ENCODE data around the gene PITPNM1. TPM values are rescaled to one million over a fixed set of nuclear protein-coding genes. Genes with fewer than 3 reads are reported as not detected.
"Not testable (repeated sequence)": the region's sequence is repeated elsewhere in the genome, so short reads cannot be mapped to it uniquely, and the experiment has no call there.

PITPNM1 gene
- polyA plus RNA-seq, 1 donor from 2014 or later, result 25.8 TPM

DNA sequence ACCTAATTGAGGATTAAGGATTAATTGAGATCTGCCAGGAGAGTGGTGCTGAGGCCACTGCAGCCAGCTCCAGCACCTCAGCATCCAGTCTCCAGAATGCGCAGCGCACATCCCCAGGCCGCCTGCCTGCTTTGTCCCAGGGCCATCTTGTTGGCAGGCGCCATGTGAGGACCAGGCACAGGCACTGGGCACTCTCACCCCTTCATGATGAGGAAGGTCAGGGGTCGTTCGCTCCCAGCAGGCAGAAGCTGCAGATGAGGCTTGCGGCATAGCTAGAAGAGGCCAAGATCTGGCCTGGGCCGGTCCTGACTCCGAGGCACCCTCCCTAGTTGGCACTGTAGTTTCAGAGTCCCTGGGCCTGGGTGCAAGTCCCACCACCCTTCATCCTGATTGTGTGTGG, 11.6 kb upstream of the PITPNM1 start:
- Histone ChIP-seq H3K36me3 (ENCODE audit: insufficient read depth, low read length) (no peaks in the 10 kb centered on the region), H3K27me3 (ENCODE audit: insufficient read depth, low read depth, low read length) (no peaks in the 10 kb centered on the region), H4K20me1 (ENCODE audit: insufficient read depth) (no peaks in the 10 kb centered on the region), H3K9me2 (ENCODE audit: insufficient read depth, low read length) (no peaks in the 10 kb centered on the region), H3K79me2 (replicated peaks; ENCODE audit: insufficient read depth, low read length) (no peaks in the 10 kb centered on the region), H3K27ac (ENCODE audit: low read length) (no peak overlapping the region), H2AFZ (ENCODE audit: low read depth, low read length) (no peak overlapping the region), H3K9ac (ENCODE audit: low read length) (no peak overlapping the region), H3F3A (ENCODE audit: insufficient read depth, low read length, poor library complexity, severe bottlenecking) (no peaks in the 10 kb centered on the region), H3K4me3 (ENCODE audit: low read length) (no peak overlapping the region), H3K9me3 (ENCODE audit: low read length) (no peaks in the 10 kb centered on the region), H3K4me2 (ENCODE audit: low read length) (no peak overlapping the region)
- TF ChIP-seq POLR2AphosphoS5 (IDR thresholded peaks at IDR 0.05), result no peak
- TF ChIP-seq RAD21 (conservative IDR thresholded peaks at IDR 0.05), result no peak
- no peak for TF ChIP-seq MXI1 (conservative IDR thresholded peaks at IDR 0.05; ENCODE audit: poor library complexity, severe bottlenecking)

DNA sequence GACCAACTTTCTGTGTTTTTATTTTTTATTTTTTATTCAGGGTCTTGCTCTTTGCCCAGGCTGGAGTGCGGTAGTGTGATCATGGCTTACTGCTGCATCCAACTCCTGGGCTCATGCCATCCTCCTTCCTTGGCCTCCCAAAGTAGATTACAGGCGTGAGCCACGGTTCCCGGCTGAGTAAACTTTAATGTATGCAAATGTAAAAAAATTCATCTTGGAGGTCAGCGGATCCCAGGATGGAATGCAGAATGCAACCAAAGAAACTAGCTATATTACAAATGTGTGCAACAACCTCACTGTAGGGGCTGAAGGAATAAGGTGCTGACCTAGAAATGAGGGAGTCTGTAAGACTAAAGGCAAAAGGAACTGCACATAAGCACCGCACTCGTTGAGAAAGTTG, 9.0 kb upstream of the PITPNM1 start:
- H3K79me2 ChIP-seq (replicated peaks; ENCODE audit: insufficient read depth, low read length), result no peaks in the 10 kb centered on the region
- H3K9me3 ChIP-seq (ENCODE audit: low read length), result no peaks in the 10 kb centered on the region
- H3K36me3 ChIP-seq (ENCODE audit: insufficient read depth, low read length), result no peaks in the 10 kb centered on the region
- H3K4me3 ChIP-seq (ENCODE audit: low read length), result no peak overlapping the region
- no peak overlapping the region for H3K9ac ChIP-seq (ENCODE audit: low read length)
- no peak overlapping the region for H2AFZ ChIP-seq (ENCODE audit: low read depth, low read length)
- TF ChIP-seq, protein P1, sequence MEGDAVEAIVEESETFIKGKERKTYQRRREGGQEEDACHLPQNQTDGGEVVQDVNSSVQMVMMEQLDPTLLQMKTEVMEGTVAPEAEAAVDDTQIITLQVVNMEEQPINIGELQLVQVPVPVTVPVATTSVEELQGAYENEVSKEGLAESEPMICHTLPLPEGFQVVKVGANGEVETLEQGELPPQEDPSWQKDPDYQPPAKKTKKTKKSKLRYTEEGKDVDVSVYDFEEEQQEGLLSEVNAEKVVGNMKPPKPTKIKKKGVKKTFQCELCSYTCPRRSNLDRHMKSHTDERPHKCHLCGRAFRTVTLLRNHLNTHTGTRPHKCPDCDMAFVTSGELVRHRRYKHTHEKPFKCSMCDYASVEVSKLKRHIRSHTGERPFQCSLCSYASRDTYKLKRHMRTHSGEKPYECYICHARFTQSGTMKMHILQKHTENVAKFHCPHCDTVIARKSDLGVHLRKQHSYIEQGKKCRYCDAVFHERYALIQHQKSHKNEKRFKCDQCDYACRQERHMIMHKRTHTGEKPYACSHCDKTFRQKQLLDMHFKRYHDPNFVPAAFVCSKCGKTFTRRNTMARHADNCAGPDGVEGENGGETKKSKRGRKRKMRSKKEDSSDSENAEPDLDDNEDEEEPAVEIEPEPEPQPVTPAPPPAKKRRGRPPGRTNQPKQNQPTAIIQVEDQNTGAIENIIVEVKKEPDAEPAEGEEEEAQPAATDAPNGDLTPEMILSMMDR (IDR thresholded peaks at IDR 0.05; ENCODE audit: poor library complexity, severe bottlenecking), result no peak
- TF ChIP-seq MXI1 (conservative IDR thresholded peaks at IDR 0.05; ENCODE audit: poor library complexity, severe bottlenecking) (no peak), RAD21 (conservative IDR thresholded peaks at IDR 0.05) (no peak), POLR2AphosphoS5 (IDR thresholded peaks at IDR 0.05) (no peak), TAF1 (IDR thresholded peaks at IDR 0.05; ENCODE audit: low read depth) (no peak), EP300 (conservative IDR thresholded peaks at IDR 0.05; ENCODE audit: poor library complexity, severe bottlenecking) (no peak), EZH2 (IDR thresholded peaks at IDR 0.05; ENCODE audit: borderline replicate concordance, insufficient read depth, low read length, poor library complexity, severe bottlenecking) (no peak), SMC3 (conservative IDR thresholded peaks at IDR 0.05; ENCODE audit: poor library complexity) (no peak)
- TF ChIP-seq, protein P2, sequence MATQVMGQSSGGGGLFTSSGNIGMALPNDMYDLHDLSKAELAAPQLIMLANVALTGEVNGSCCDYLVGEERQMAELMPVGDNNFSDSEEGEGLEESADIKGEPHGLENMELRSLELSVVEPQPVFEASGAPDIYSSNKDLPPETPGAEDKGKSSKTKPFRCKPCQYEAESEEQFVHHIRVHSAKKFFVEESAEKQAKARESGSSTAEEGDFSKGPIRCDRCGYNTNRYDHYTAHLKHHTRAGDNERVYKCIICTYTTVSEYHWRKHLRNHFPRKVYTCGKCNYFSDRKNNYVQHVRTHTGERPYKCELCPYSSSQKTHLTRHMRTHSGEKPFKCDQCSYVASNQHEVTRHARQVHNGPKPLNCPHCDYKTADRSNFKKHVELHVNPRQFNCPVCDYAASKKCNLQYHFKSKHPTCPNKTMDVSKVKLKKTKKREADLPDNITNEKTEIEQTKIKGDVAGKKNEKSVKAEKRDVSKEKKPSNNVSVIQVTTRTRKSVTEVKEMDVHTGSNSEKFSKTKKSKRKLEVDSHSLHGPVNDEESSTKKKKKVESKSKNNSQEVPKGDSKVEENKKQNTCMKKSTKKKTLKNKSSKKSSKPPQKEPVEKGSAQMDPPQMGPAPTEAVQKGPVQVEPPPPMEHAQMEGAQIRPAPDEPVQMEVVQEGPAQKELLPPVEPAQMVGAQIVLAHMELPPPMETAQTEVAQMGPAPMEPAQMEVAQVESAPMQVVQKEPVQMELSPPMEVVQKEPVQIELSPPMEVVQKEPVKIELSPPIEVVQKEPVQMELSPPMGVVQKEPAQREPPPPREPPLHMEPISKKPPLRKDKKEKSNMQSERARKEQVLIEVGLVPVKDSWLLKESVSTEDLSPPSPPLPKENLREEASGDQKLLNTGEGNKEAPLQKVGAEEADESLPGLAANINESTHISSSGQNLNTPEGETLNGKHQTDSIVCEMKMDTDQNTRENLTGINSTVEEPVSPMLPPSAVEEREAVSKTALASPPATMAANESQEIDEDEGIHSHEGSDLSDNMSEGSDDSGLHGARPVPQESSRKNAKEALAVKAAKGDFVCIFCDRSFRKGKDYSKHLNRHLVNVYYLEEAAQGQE (IDR thresholded peaks at IDR 0.05; ENCODE audit: borderline replicate concordance), result no peak
- no peaks in the 10 kb centered on the region for H3F3A ChIP-seq (ENCODE audit: insufficient read depth, low read length, poor library complexity, severe bottlenecking)
- H4K20me1 ChIP-seq (ENCODE audit: insufficient read depth), result no peaks in the 10 kb centered on the region
- H3K9me2 ChIP-seq (ENCODE audit: insufficient read depth, low read length), result no peaks in the 10 kb centered on the region
- no peaks in the 10 kb centered on the region for H3K27me3 ChIP-seq (ENCODE audit: insufficient read depth, low read depth, low read length)
- no peak overlapping the region for H3K27ac ChIP-seq (ENCODE audit: low read length)
- H3K4me2 ChIP-seq (ENCODE audit: low read length), result no peak overlapping the region

DNA sequence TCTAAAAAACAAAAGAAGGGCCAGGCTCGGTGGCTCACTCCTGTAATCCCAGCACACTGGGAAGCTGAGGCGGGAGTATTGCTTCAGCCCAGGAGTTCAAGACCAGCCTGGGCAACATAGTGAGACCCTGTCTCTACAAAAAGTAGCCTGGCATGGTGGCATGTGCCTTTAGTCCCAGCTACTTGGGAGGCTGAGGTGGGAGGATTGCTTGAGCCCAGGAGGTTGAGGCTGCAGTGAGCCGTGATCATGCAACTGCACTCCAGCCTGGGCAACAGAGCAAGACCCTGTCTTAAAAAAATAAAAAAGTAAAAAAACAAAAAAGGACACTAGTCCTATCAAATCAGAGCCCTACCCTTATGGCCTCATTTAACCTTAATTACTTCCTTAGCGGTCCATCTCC, 6.4 kb upstream of the PITPNM1 start:
- not testable (repeated sequence) for H3K9me3 ChIP-seq (ENCODE audit: low read length); H3K9ac ChIP-seq (ENCODE audit: low read length); H3F3A ChIP-seq (ENCODE audit: insufficient read depth, low read length, poor library complexity, severe bottlenecking); H3K27me3 ChIP-seq (ENCODE audit: insufficient read depth, low read depth, low read length); H3K27ac ChIP-seq (ENCODE audit: low read length); H3K4me3 ChIP-seq (ENCODE audit: low read length); H3K9me2 ChIP-seq (ENCODE audit: insufficient read depth, low read length); H3K79me2 ChIP-seq (replicated peaks; ENCODE audit: insufficient read depth, low read length); H4K20me1 ChIP-seq (ENCODE audit: insufficient read depth); H3K36me3 ChIP-seq (ENCODE audit: insufficient read depth, low read length); H3K4me2 ChIP-seq (ENCODE audit: low read length); H2AFZ ChIP-seq (ENCODE audit: low read depth, low read length)
